ENCODE data around the gene SCGN. TPM values are rescaled to one million over a fixed set of nuclear protein-coding genes. Genes with fewer than 3 reads are reported as not detected.

SCGN gene
- total and polyA plus RNA-seq, 9 of the 15 experiments (the other 6 are each of a cell fraction or from before 2014, with no cell fraction given), result not detected

DNA sequence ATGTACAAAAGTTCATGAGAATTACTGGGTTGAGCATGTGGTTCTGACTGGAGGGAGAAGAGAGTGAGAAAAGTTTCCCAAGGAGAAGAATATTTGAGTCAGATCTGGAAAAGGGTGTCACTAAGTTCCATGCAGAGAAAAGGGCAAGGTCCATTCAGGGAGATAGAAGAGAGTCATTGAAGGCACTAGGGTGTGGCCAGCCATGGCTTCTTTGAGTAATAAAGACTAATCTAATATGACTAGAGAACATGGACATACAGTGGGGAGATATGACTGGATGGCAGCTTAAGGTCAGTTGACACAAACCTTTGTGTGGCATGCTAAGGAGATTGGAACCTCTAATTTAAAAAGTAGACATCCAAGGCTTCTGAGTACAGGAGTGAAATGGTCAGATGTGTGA, 91.9 kb downstream of the SCGN start:
- FAIRE-seq (no peak), DNase-seq (ENCODE audit: extremely low read depth in 1 of 4, low spot score in 3 of 4) (no peak), ATAC-seq (no peak)
- no peak overlapping the region for H3K9ac ChIP-seq (ENCODE audit: insufficient read depth in 1 of 2, low read depth in 2 of 2, low read length in 2 of 2)
- no peak overlapping the region for H2AFZ ChIP-seq (ENCODE audit: low read depth, low read length)
- CTCF ChIA-PET (ENCODE audit: low intra/inter-chr PET ratio), result no interaction called here
- no peak for TF ChIP-seq ZBTB17 (CRISPR knock-in tag; IDR thresholded peaks at IDR 0.05)
- no peak for TF ChIP-seq TEAD1 (CRISPR knock-in tag; IDR thresholded peaks at IDR 0.05)
- TF ChIP-seq SP2 (IDR thresholded peaks at IDR 0.05; ENCODE audit: extremely low read depth, low read depth, low read length, poor library complexity, severe bottlenecking), result no peak
- TF ChIP-seq, protein P1, sequence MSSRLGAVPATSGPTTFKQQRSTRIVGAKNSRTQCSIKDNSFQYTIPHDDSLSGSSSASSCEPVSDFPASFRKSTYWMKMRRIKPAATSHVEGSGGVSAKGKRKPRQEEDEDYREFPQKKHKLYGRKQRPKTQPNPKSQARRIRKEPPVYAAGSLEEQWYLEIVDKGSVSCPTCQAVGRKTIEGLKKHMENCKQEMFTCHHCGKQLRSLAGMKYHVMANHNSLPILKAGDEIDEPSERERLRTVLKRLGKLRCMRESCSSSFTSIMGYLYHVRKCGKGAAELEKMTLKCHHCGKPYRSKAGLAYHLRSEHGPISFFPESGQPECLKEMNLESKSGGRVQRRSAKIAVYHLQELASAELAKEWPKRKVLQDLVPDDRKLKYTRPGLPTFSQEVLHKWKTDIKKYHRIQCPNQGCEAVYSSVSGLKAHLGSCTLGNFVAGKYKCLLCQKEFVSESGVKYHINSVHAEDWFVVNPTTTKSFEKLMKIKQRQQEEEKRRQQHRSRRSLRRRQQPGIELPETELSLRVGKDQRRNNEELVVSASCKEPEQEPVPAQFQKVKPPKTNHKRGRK (tag; IDR thresholded peaks at IDR 0.05), result no peak
- no peak for TF ChIP-seq ZBTB8A (IDR thresholded peaks at IDR 0.05; ENCODE audit: partially characterized antibody)
- TF ChIP-seq ZFP1 (CRISPR knock-in tag; IDR thresholded peaks at IDR 0.05), result no peak
- no peak for TF ChIP-seq SETDB1 (IDR thresholded peaks at IDR 0.05; ENCODE audit: low read length)
- POLR2A ChIA-PET, result no interaction called here
- no peaks in the 10 kb centered on the region for H3K9me3 ChIP-seq (replicated peaks; ENCODE audit: control insufficient read depth, insufficient read depth, low read depth, low read length)
- no peak overlapping the region for H3K27ac ChIP-seq (ENCODE audit: extremely low read depth, low read depth, low read length)
- in situ Hi-C loops (cut with MboI) (no loop called here), intact Hi-C loops (cut with micrococcal nuclease) (no loop called here)
- no peaks in the 10 kb centered on the region for H4K20me1 ChIP-seq (replicated peaks; ENCODE audit: control insufficient read depth, insufficient read depth, low read length)
- H3K9me1 ChIP-seq (ENCODE audit: control insufficient read depth, insufficient read depth, low read length), result no peaks in the 10 kb centered on the region
- BruUV-seq (replicated peaks), result no TSS peak
- no peaks in the 10 kb centered on the region for H3K27me3 ChIP-seq (ENCODE audit: control insufficient read depth in 2 of 2, insufficient read depth in 2 of 2, low read length in 2 of 2)
- no peak overlapping the region for H3K4me2 ChIP-seq (ENCODE audit: insufficient read depth, low read length)
- H3K4me1 ChIP-seq (replicated peaks in 1 of 2; ENCODE audit: control insufficient read depth in 2 of 2, insufficient read depth in 2 of 2, low read length in 2 of 2), result no peaks in the 10 kb centered on the region
- no peaks in the 10 kb centered on the region for H3K36me3 ChIP-seq (ENCODE audit: control insufficient read depth, insufficient read depth, low read length)
- no peaks in the 10 kb centered on the region for H3K79me2 ChIP-seq (ENCODE audit: control insufficient read depth, insufficient read depth, low read length)
- H3K4me3 ChIP-seq, result no peak overlapping the region

Measured in K562 (cell line).